Stimulated activated CD8-positive, alpha-beta memory T cell treated with anti-CD3 and anti-CD28 coated beads, Interleukin-7, amount 100 ng/mL, for 1 hour (primary cell): ENCODE results near the gene GCSAM.
A peak's percentile ranks its signal among the peaks of the same experiment; 100 is the strongest.

Experiments used
- DNase-seq, 2 donors: peaks; one replicate each; pipeline ENCODE4 v3.0.0-alpha.2; 2020; ENCODE audit warnings: low read depth in 2 of 2

The GCSAM gene

GRCh38 chr3:112132975-112133448 is at the start of gene GCSAM:
Gene GCSAM, minus strand, starts transcription at chr3:112133248. Its CDS starts 128 bp downstream, at chr3:112133120.
- DNase-seq = peak; percentile 19 to 37

GRCh38 chr3:112175646-112176045 is 42.6 kb upstream of the GCSAM start:
- no peak for DNase-seq

- DNase-seq = no peak
Observed at GRCh38 chr3:112175037-112175436, 42.0 kb upstream of the GCSAM start.

- DNase-seq = no peak
Observed at GRCh38 chr3:112171144-112171543, 38.1 kb upstream of the GCSAM start.

GRCh38 chr3:112170046-112170445 is 37.0 kb upstream of the GCSAM start:
- DNase-seq = no peak

- DNase-seq = no peak
Observed at GRCh38 chr3:112167758-112168157, 34.7 kb upstream of the GCSAM start.

GRCh38 chr3:112149136-112149535 is 16.1 kb upstream of the GCSAM start:
- no peak for DNase-seq

- no peak for DNase-seq
Observed at GRCh38 chr3:112143689-112144088, 10.6 kb upstream of the GCSAM start.

GRCh38 chr3:112143251-112143650 is 10.2 kb upstream of the GCSAM start:
- no peak for DNase-seq

GRCh38 chr3:112141293-112141692 is 8.2 kb upstream of the GCSAM start:
- no peak for DNase-seq

GRCh38 chr3:112140584-112140983 is 7.5 kb upstream of the GCSAM start:
- no peak for DNase-seq

- no peak for DNase-seq
Observed at GRCh38 chr3:112138219-112138969, 5.3 kb upstream of the GCSAM start.

GRCh38 chr3:112137781-112138180 is 4.7 kb upstream of the GCSAM start:
- no peak for DNase-seq

GRCh38 chr3:112136959-112137693 is 4.1 kb upstream of the GCSAM start:
- no peak for DNase-seq

GRCh38 chr3:112136046-112136445 is 3.0 kb upstream of the GCSAM start:
- no peak for DNase-seq

- DNase-seq = no peak
Observed at GRCh38 chr3:112134335-112135124, 1.5 kb upstream of the GCSAM start.

- no peak for DNase-seq
Observed at GRCh38 chr3:112133626-112134334, 732 bp upstream of the GCSAM start.

GRCh38 chr3:112132554-112132953 is 494 bp downstream of the GCSAM start:
- DNase-seq = no peak

- no peak for DNase-seq
Observed at GRCh38 chr3:112132088-112132487, 960 bp downstream of the GCSAM start.

GRCh38 chr3:112131111-112131510 is 1.9 kb downstream of the GCSAM start:
- no peak for DNase-seq

- DNase-seq = no peak
Observed at GRCh38 chr3:112130638-112130993, 2.4 kb downstream of the GCSAM start.
